Measurements from ENCODE around the gene NBEAL2.
"Not testable (repeated sequence)": the region's sequence is repeated elsewhere in the genome, so short reads cannot be mapped to it uniquely, and the experiment has no call there.

The NBEAL2 gene

DNA sequence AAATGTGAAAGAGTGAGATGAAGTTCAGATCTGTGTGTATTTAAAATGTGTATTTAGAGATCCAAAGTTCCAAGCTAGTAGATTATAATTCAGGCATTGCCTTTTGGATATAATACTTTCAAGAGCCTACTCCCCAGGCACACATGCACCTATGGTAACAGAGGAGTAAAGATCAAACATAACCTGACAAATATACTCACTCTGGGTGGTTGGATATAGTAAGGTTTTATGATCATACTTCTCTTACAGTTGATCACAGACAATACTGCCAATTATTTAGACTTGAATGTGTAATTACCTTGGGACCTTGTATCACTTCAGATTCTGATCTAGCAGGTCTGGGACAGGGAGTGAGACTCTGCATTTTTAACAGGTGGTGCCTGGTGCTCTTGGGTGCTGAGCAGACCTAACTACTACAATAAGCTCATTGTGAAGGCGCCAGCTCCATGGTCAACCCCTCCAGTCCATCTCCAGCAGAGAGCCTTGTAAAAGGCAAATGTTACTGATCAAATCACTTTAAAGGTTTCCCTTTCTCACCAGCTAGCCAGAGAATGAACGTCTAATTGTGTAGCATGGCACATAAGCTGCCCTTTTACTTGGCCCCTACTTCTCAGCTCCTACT, 55.5 kb downstream of the NBEAL2 start:
- Histone ChIP-seq H3K27ac (no peak overlapping the region), H3K9ac (no peak overlapping the region), H3K27me3 (ENCODE audit: insufficient read depth, low read depth) (no peaks in the 10 kb centered on the region), H2AFZ (ENCODE audit: low read depth) (no peak overlapping the region), H3K4me2 (no peak overlapping the region), H3K4me1 (ENCODE audit: low read depth, poor library complexity, severe bottlenecking) (no peaks in the 10 kb centered on the region), H3K4me3 (IDR thresholded peaks at IDR 0.05; ENCODE audit: insufficient read depth, low read depth, low read length) (no peak overlapping the region), H4K20me1 (ENCODE audit: insufficient read depth) (no peaks in the 10 kb centered on the region), H3K36me3 (ENCODE audit: insufficient read depth) (no peaks in the 10 kb centered on the region), H3K79me2 (ENCODE audit: insufficient read depth, low read depth) (no peaks in the 10 kb centered on the region)
- no peak for TF ChIP-seq CTCF (conservative IDR thresholded peaks at IDR 0.05; ENCODE audit: low read depth, low read length)

- no peak overlapping the region for H3K27ac ChIP-seq
- H3K27me3 ChIP-seq (ENCODE audit: insufficient read depth, low read depth) = no peaks in the 10 kb centered on the region
- H3K9ac ChIP-seq = no peak overlapping the region
- H3K36me3 ChIP-seq (ENCODE audit: insufficient read depth) = no peaks in the 10 kb centered on the region
- no peaks in the 10 kb centered on the region for H4K20me1 ChIP-seq (ENCODE audit: insufficient read depth)
- no peak overlapping the region for H2AFZ ChIP-seq (ENCODE audit: low read depth)
- no peaks in the 10 kb centered on the region for H3K4me1 ChIP-seq (ENCODE audit: low read depth, poor library complexity, severe bottlenecking)
- H3K4me2 ChIP-seq = no peak overlapping the region
- no peak overlapping the region for H3K4me3 ChIP-seq (IDR thresholded peaks at IDR 0.05; ENCODE audit: insufficient read depth, low read depth, low read length)
- no peak for TF ChIP-seq CTCF (conservative IDR thresholded peaks at IDR 0.05; ENCODE audit: low read depth, low read length)
- H3K79me2 ChIP-seq (ENCODE audit: insufficient read depth, low read depth) = no peaks in the 10 kb centered on the region
Measured at GRCh38 chr3:47035645-47036044, 56.2 kb downstream of the NBEAL2 start.

DNA sequence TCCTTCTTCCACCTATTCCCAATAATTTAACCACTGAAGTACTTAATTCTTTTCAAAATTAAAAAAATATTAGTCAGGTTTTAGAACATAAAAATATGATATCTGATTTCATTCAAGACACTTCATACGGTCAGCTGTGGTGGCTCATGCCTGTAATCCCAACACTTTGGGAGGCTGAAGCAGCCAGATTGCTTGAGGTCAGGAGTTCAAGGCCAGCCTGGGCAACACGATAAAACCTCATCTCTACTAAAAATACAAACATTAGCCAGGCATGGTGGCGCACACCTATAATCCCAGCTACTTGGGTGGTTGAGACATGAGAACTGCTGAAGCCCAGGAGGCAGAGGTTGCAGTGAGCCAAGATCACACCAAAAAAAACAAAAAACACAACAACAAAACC, 56.7 kb downstream of the NBEAL2 start:
- Histone ChIP-seq H3K4me3 (IDR thresholded peaks at IDR 0.05; ENCODE audit: insufficient read depth, low read depth, low read length) (no peak overlapping the region), H3K9ac (no peak overlapping the region), H3K27me3 (ENCODE audit: insufficient read depth, low read depth) (no peaks in the 10 kb centered on the region), H3K27ac (no peak overlapping the region), H2AFZ (ENCODE audit: low read depth) (no peak overlapping the region), H3K79me2 (ENCODE audit: insufficient read depth, low read depth) (no peaks in the 10 kb centered on the region), H3K36me3 (ENCODE audit: insufficient read depth) (no peaks in the 10 kb centered on the region), H4K20me1 (ENCODE audit: insufficient read depth) (no peaks in the 10 kb centered on the region), H3K4me2 (no peak overlapping the region), H3K4me1 (ENCODE audit: low read depth, poor library complexity, severe bottlenecking) (no peaks in the 10 kb centered on the region)
- TF ChIP-seq CTCF (conservative IDR thresholded peaks at IDR 0.05; ENCODE audit: low read depth, low read length) = no peak

DNA sequence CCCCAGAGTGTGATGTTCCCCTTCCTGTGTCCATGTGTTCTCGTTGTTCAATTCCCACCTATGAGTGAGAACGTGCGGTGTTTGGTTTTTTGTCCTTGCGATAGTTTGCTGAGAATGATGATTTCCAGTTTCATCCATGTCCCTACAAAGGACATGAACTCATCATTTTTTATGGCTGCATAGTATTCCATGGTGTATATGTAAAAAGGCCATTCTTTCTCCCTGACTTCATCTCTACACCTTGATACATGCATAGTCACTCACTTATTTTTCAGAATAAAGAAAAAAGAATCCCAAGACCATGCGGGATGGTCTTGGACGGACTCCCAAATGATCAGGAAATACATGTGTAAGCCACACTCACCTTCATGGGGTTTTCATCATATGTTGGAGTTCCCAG, 57.8 kb downstream of the NBEAL2 start:
- H3K4me2 ChIP-seq; H3K4me1 ChIP-seq (ENCODE audit: low read depth, poor library complexity, severe bottlenecking); H3K79me2 ChIP-seq (ENCODE audit: insufficient read depth, low read depth); H3K9ac ChIP-seq; H3K36me3 ChIP-seq (ENCODE audit: insufficient read depth); H3K4me3 ChIP-seq (IDR thresholded peaks at IDR 0.05; ENCODE audit: insufficient read depth, low read depth, low read length); H4K20me1 ChIP-seq (ENCODE audit: insufficient read depth); H3K27me3 ChIP-seq (ENCODE audit: insufficient read depth, low read depth); H2AFZ ChIP-seq (ENCODE audit: low read depth); H3K27ac ChIP-seq: not testable (repeated sequence)

GRCh38 chr3:47041114-47041513, 61.6 kb downstream of the NBEAL2 start:
- H3K4me1 ChIP-seq (ENCODE audit: low read depth, poor library complexity, severe bottlenecking) = peaks cover 3% of the 10 kb centered on the region
- H2AFZ ChIP-seq (ENCODE audit: low read depth) = no peak overlapping the region
- H3K27me3 ChIP-seq (ENCODE audit: insufficient read depth, low read depth) = no peaks in the 10 kb centered on the region
- no peaks in the 10 kb centered on the region for H3K36me3 ChIP-seq (ENCODE audit: insufficient read depth)
- H3K79me2 ChIP-seq (ENCODE audit: insufficient read depth, low read depth) = no peaks in the 10 kb centered on the region
- no peak overlapping the region for H3K27ac ChIP-seq
- no peaks in the 10 kb centered on the region for H4K20me1 ChIP-seq (ENCODE audit: insufficient read depth)
- H3K4me2 ChIP-seq = no peak overlapping the region
- no peak overlapping the region for H3K9ac ChIP-seq
- no peak for TF ChIP-seq CTCF (conservative IDR thresholded peaks at IDR 0.05; ENCODE audit: low read depth, low read length)
- no peak overlapping the region for H3K4me3 ChIP-seq (IDR thresholded peaks at IDR 0.05; ENCODE audit: insufficient read depth, low read depth, low read length)

All from KMS-11 (cell line).